Liver (tissue), 9 donors: ENCODE measurements around the gene MPND. TPM values are rescaled to one million over a fixed set of nuclear protein-coding genes. Genes with fewer than 3 reads are reported as not detected.

ENCODE experiments used
- DNase-seq: peaks from one replicate; pipeline ENCODE4 v3.0.0-alpha.2; 2017; ENCODE audit warnings: low spot score
- H3K27ac ChIP-seq, 2 donors: one replicate each; pipeline ENCODE4 v1.7.0; 2013; ENCODE audit warnings: inconsistent platforms in 2 of 2, low read length in 2 of 2, control low read depth in 1 of 2, low read depth in 1 of 2, mild to moderate bottlenecking in 1 of 2
- H3K27me3 ChIP-seq, 4 donors: one replicate each; pipeline versions ENCODE4 v1.6.1 to v1.7.0; 2013; ENCODE audit warnings: low read length in 3 of 4, inconsistent platforms in 1 of 4, mild to moderate bottlenecking in 1 of 4, moderate library complexity in 1 of 4; ENCODE audit not compliant: control insufficient read depth in 4 of 4, insufficient read depth in 4 of 4
- H3K36me3 ChIP-seq, 4 donors: one replicate each; pipeline versions ENCODE4 v1.6.1 to v1.7.0; 2013; ENCODE audit warnings: low read length in 3 of 4, mild to moderate bottlenecking in 3 of 4, low read depth in 1 of 4, moderate library complexity in 1 of 4; ENCODE audit not compliant: control insufficient read depth in 4 of 4, insufficient read depth in 3 of 4
- H3K4me1 ChIP-seq, 4 donors: one replicate each; pipeline versions ENCODE4 v1.6.1 to v1.7.0; 2013; ENCODE audit warnings: low read length in 3 of 4, mild to moderate bottlenecking in 3 of 4, moderate library complexity in 1 of 4; ENCODE audit not compliant: control insufficient read depth in 4 of 4, insufficient read depth in 4 of 4
- H3K4me3 ChIP-seq, 3 donors: one replicate each; pipeline versions ENCODE4 v1.6.1 to v1.7.0; 2013; ENCODE audit warnings: low read length in 3 of 3, control low read depth in 1 of 3, low read depth in 1 of 3, mild to moderate bottlenecking in 1 of 3
- H3K9ac ChIP-seq, 2 donors: one replicate each; pipeline ENCODE4 v1.7.0; 2013; ENCODE audit warnings: low read length in 2 of 2, mild to moderate bottlenecking in 2 of 2, moderate library complexity in 2 of 2, control low read depth in 1 of 2, low read depth in 1 of 2
- H3K9me3 ChIP-seq, 4 donors: one replicate each; pipeline versions ENCODE4 v1.6.1 to v1.7.0; 2013; ENCODE audit warnings: low read length in 3 of 4; ENCODE audit not compliant: control insufficient read depth in 4 of 4
- ATF3 ChIP-seq: IDR thresholded peaks from 2 replicates; pipeline ENCODE4 v1.6.1; 2016; ENCODE audit warnings: antibody characterized with exemption
- CTCF ChIP-seq: fragments of 150-350 bp; IDR thresholded peaks from 2 replicates; pipeline ENCODE4 v1.5.1; 2017; ENCODE audit warnings: improper control_type of control experiment, low read depth, low read length; ENCODE audit not compliant: missing input control
- EGR1 ChIP-seq, 2 donors: IDR thresholded peaks; 2 replicates each; pipeline ENCODE4 v1.6.1; 2016 to 2018; ENCODE audit warnings: antibody characterized with exemption in 2 of 2, low read depth in 2 of 2
- FOXA1 ChIP-seq: IDR thresholded peaks from 2 replicates; pipeline ENCODE4 v1.6.1; 2016; ENCODE audit warnings: antibody characterized with exemption
- FOXA2 ChIP-seq: IDR thresholded peaks from 2 replicates; pipeline ENCODE4 v1.6.1; 2016; ENCODE audit warnings: antibody characterized with exemption
- GABPA ChIP-seq, 2 donors: IDR thresholded peaks in 1 of 2; conservative IDR thresholded peaks in 1 of 2; 2 replicates each; pipeline ENCODE4 v1.6.1; 2016; ENCODE audit warnings: antibody characterized with exemption in 2 of 2, mild to moderate bottlenecking in 1 of 2, moderate library complexity in 1 of 2
- HNF4A ChIP-seq, 2 donors: conservative IDR thresholded peaks; 2 replicates each; pipeline ENCODE4 v1.6.1; 2016; ENCODE audit warnings: antibody characterized with exemption in 2 of 2, mild to moderate bottlenecking in 2 of 2
- HNF4G ChIP-seq: IDR thresholded peaks from 2 replicates; pipeline ENCODE4 v1.6.1; 2016; ENCODE audit warnings: antibody characterized with exemption
- JUND ChIP-seq, 2 donors: IDR thresholded peaks; 2 replicates each; pipeline ENCODE4 v1.6.1; 2016; ENCODE audit warnings: antibody characterized with exemption in 2 of 2
- MAX ChIP-seq: IDR thresholded peaks from 2 replicates; pipeline ENCODE4 v1.6.1; 2016; ENCODE audit warnings: antibody characterized with exemption
- NR2F2 ChIP-seq: IDR thresholded peaks from 2 replicates; pipeline ENCODE4 v1.6.1; 2016; ENCODE audit warnings: antibody characterized with exemption
- RAD21 ChIP-seq, 2 donors: IDR thresholded peaks; 2 replicates each; pipeline ENCODE4 v1.6.1; 2016; ENCODE audit warnings: antibody characterized with exemption in 2 of 2, mild to moderate bottlenecking in 2 of 2
- REST ChIP-seq: IDR thresholded peaks from 2 replicates; pipeline ENCODE4 v1.6.1; 2016; ENCODE audit warnings: antibody characterized with exemption, mild to moderate bottlenecking
- RXRA ChIP-seq, 2 donors: IDR thresholded peaks; 2 replicates each; pipeline ENCODE4 v1.6.1; 2017 to 2018; ENCODE audit warnings: antibody characterized with exemption in 2 of 2, mild to moderate bottlenecking in 1 of 2
- SP1 ChIP-seq: IDR thresholded peaks from 2 replicates; pipeline ENCODE4 v1.6.1; 2018; ENCODE audit warnings: antibody characterized with exemption, mild to moderate bottlenecking
- TAF1 ChIP-seq: conservative IDR thresholded peaks from 2 replicates; pipeline ENCODE4 v1.6.1; 2016; ENCODE audit warnings: antibody characterized with exemption, mild to moderate bottlenecking
- YY1 ChIP-seq: IDR thresholded peaks from 2 replicates; pipeline ENCODE4 v1.6.1; 2016; ENCODE audit warnings: antibody characterized with exemption, mild to moderate bottlenecking
- ZBTB33 ChIP-seq: IDR thresholded peaks from 2 replicates; pipeline ENCODE4 v1.6.1; 2016; ENCODE audit warnings: antibody characterized with exemption
- WGBS: extraction: QIAGEN DNeasy Blood & Tissue Kit; methylation state at CpG from one replicate; pipeline ENCODE4 v1.1.7; 2013; 5-methylcytosine and 5-hydroxymethylcytosine counted together
- polyA plus RNA-seq, 2 donors: library from polyadenylated mRNA; stranded (reverse) in 1 of 2; unstranded in 1 of 2; fragments of 200-250 nt in 1 of 2; fragments of >200 nt in 1 of 2; fragmentation: Nextera tagmentation in 1 of 2; extraction: Ambion mirVana in 1 of 2; gene quantifications; one replicate each; pipeline versions ENCODE4 v1.2.1 to v1.2.3, GENCODE V29; 2013 to 2015
- total RNA-seq, 2 donors: library from RNA; depleted of rRNA; stranded (reverse); fragments of >200 nt; gene quantifications; one replicate each; pipeline ENCODE4 v1.2.3, GENCODE V29; 2014
- donor health status: healthy.
- donor health status: healthy.
- donor health status: healthy.
- donor health status: healthy.
- donor health status: healthy.

MPND gene
- total and polyA plus RNA-seq, 4 donors: 4.7 to 9.9 (median 9.2) TPM

GRCh38 chr19:4300589-4300988 lies 42.8 kb upstream of the MPND start:
- no peak overlapping the region for H3K9ac ChIP-seq
- no peaks in the 10 kb centered on the region for H3K27me3 ChIP-seq
- WGBS: 95% methylated on average over 3 of the region's 3 CpGs
- no peak overlapping the region for H3K4me3 ChIP-seq
- H3K36me3 ChIP-seq: no peaks in the 10 kb centered on the region
- H3K9me3 ChIP-seq: no peaks in the 10 kb centered on the region
- H3K4me1 ChIP-seq: no peaks in the 10 kb centered on the region
- TF ChIP-seq RXRA (IDR thresholded peaks at IDR 0.05) (no peak), EGR1 (IDR thresholded peaks at IDR 0.05; ENCODE audit: low read depth in 2 of 2) (no peak), YY1 (no peak), SP1 (no peak), ATF3 (no peak), REST (no peak), HNF4G (no peak)
- no peak overlapping the region for H3K27ac ChIP-seq
- no peak for DNase-seq

GRCh38 chr19:4301590-4302242 lies 41.6 kb upstream of the MPND start:
- TF ChIP-seq HNF4G (no peak), GABPA (IDR thresholded peaks at IDR 0.05 in 1 of 2, conservative IDR thresholded peaks at IDR 0.05 in 1 of 2) (no peak), RXRA (IDR thresholded peaks at IDR 0.05) (no peak), TAF1 (no peak), CTCF (no peak), NR2F2 (no peak), FOXA2 (no peak), JUND (IDR thresholded peaks at IDR 0.05) (no peak), MAX (no peak), ATF3 (no peak), HNF4A (conservative IDR thresholded peaks at IDR 0.05) (no peak), FOXA1 (no peak), EGR1 (IDR thresholded peaks at IDR 0.05; ENCODE audit: low read depth in 2 of 2) (no peak), REST (no peak), YY1 (no peak), SP1 (no peak), ZBTB33 (no peak), RAD21 (IDR thresholded peaks at IDR 0.05) (no peak)
- WGBS: 77% methylated on average over 13 of the region's 13 CpGs
- Histone ChIP-seq H3K4me1 (no peaks in the 10 kb centered on the region), H3K9me3 (no peaks in the 10 kb centered on the region), H3K9ac (no peak overlapping the region), H3K4me3 (no peak overlapping the region), H3K36me3 (no peaks in the 10 kb centered on the region), H3K27ac (no peak overlapping the region), H3K27me3 (no peaks in the 10 kb centered on the region)
- no peak for DNase-seq
